Keratinocyte (primary cell): ENCODE results near the gene CPED1.

Experiments used
- CTCF ChIP-seq, 3 experiments: IDR thresholded peaks in 1 of 3; conservative IDR thresholded peaks in 1 of 3; optimal IDR thresholded peaks in 1 of 3; 2 replicates in 2 of 3; 3 replicates in 1 of 3; pipeline versions ENCODE3 to v1.5.1; 2011; ENCODE audit warnings: low read length in 3 of 3, mild to moderate bottlenecking in 3 of 3, moderate library complexity in 2 of 3, control low read depth in 1 of 3, inconsistent platforms in 1 of 3; ENCODE audit not compliant: insufficient read depth in 2 of 3; ENCODE audit errors: extremely low read depth in 1 of 3
- EZH2 ChIP-seq: IDR thresholded peaks from one replicate; pipeline ENCODE4 v1.6.1; 2012; ENCODE audit warnings: inconsistent platforms, mild to moderate bottlenecking, low read length, moderate library complexity

GRCh38 chr7:121262221-121262620 is 273.7 kb downstream of the CPED1 start:
- TF ChIP-seq CTCF (optimal IDR thresholded peaks at IDR 0.05 in 1 of 3, IDR thresholded peaks at IDR 0.05 in 1 of 3, conservative IDR thresholded peaks at IDR 0.05 in 1 of 3; ENCODE audit: extremely low read depth in 1 of 3, insufficient read depth in 2 of 3, low read length in 3 of 3) (no peak), EZH2 (no peak)
